GM18867 (cell line): ENCODE measurements around the gene TDRKH.
A peak's percentile ranks its signal among the peaks of the same experiment; 100 is the strongest.
"Not testable (repeated sequence)": the region's sequence is repeated elsewhere in the genome, so short reads cannot be mapped to it uniquely, and the experiment has no call there.

Experiments used
- ATAC-seq: cut with Tn5 transposase; IDR thresholded peaks from one replicate; pipeline ENCODE4 v1.9.1; 2021; ENCODE audit warnings: mild to moderate bottlenecking, moderate library complexity; ENCODE audit not compliant: unreplicated experiment

TDRKH gene

GRCh38 chr1:151768351-151769066, 21.8 kb downstream of the TDRKH start:
- not testable (repeated sequence) for ATAC-seq

GRCh38 chr1:151763990-151764389, 26.3 kb downstream of the TDRKH start:
- ATAC-seq: no peak

GRCh38 chr1:151762941-151763921, 27.1 kb downstream of the TDRKH start, which contains the start of gene MRPL9:
TSS of gene MRPL9 (minus strand) at chr1:151763496. CDS start at chr1:151763479, 17 bp downstream.
- ATAC-seq: peak; percentile 97

GRCh38 chr1:151760597-151761385, 29.5 kb downstream of the TDRKH start:
- ATAC-seq: no peak

GRCh38 chr1:151759241-151759640, 31.1 kb downstream of the TDRKH start:
- ATAC-seq: no peak

GRCh38 chr1:151756291-151756690, 34.0 kb downstream of the TDRKH start:
- ATAC-seq: no peak

GRCh38 chr1:151741516-151741915, 48.8 kb downstream of the TDRKH start:
- no peak for ATAC-seq

- no peak for ATAC-seq
Measured at GRCh38 chr1:151739590-151740355, 50.5 kb downstream of the TDRKH start.

GRCh38 chr1:151737479-151737878, 52.8 kb downstream of the TDRKH start:
- no peak for ATAC-seq

GRCh38 chr1:151737026-151737425, 53.3 kb downstream of the TDRKH start:
- no peak for ATAC-seq

- ATAC-seq: not testable (repeated sequence)
Measured at GRCh38 chr1:151733995-151734394, 56.3 kb downstream of the TDRKH start.

GRCh38 chr1:151733126-151733525, 57.2 kb downstream of the TDRKH start:
- ATAC-seq: no peak

GRCh38 chr1:151729966-151730291, 60.4 kb downstream of the TDRKH start:
- no peak for ATAC-seq

GRCh38 chr1:151729157-151729965, 60.9 kb downstream of the TDRKH start:
- ATAC-seq: no peak

- no peak for ATAC-seq
Measured at GRCh38 chr1:151728151-151729054, 61.9 kb downstream of the TDRKH start.

GRCh38 chr1:151723726-151724370, 66.5 kb downstream of the TDRKH start:
- ATAC-seq: no peak
